Endothelial cell of umbilical vein (primary cell): ENCODE measurements around the gene CENPP. TPM values are rescaled to one million over a fixed set of nuclear protein-coding genes. Genes with fewer than 3 reads are reported as not detected.

Experiments
- BruUV-seq: library from RNA; stranded (reverse); fragments of 400-500 nt; replicated peaks from 2 replicates; lab custom pipeline; 2021; lab: Mats Ljungman, UMichigan
- CTCF ChIA-PET: fragments of 300-600, 350-600 bp; sonication (Branson Sonifier 250); formaldehyde crosslinking; loops from one replicate; lab custom pipeline; 2021; ENCODE audit warnings: antibody characterized with exemption, inconsistent platforms; lab: Charles Lee
- POLR2A ChIA-PET: fragments of 300-600, 350-600 bp; sonication (Branson Sonifier 250); formaldehyde crosslinking; loops from one replicate; lab custom pipeline; 2021; ENCODE audit warnings: antibody characterized with exemption, inconsistent platforms; lab: Charles Lee
- DNase-seq: peaks from one replicate; pipeline ENCODE4 v3.0.0-alpha.2; 2011; ENCODE audit warnings: low read depth, low spot score
- FAIRE-seq: peaks from 2 replicates; lab custom pipeline; 2011; peaks lifted over from hg19 to GRCh38; lab: Jason Lieb, UNC
- H2AFZ ChIP-seq: 2 replicates; pipeline ENCODE4 v1.6.0; 2012; ENCODE audit warnings: low read depth, low read length, control low read depth, inconsistent platforms
- H3K27ac ChIP-seq: 2 replicates; pipeline ENCODE4 v1.5.1; 2011; ENCODE audit warnings: low read depth, mild to moderate bottlenecking, control low read depth, low read length, moderate library complexity; ENCODE audit not compliant: insufficient read depth
- H3K27me3 ChIP-seq, 2 experiments: 2 replicates each; pipeline versions ENCODE4 v1.6.0 to v1.6.1; 2011; ENCODE audit warnings: low read length in 2 of 2, mixed read lengths in 1 of 2; ENCODE audit not compliant: control insufficient read depth in 2 of 2, insufficient read depth in 2 of 2
- H3K36me3 ChIP-seq, 2 experiments: 2 replicates in 1 of 2; 3 replicates in 1 of 2; pipeline ENCODE4 v1.5.1; 2011; ENCODE audit warnings: low read length in 2 of 2, mild to moderate bottlenecking in 1 of 2, moderate library complexity in 1 of 2; ENCODE audit not compliant: control insufficient read depth in 2 of 2, insufficient read depth in 2 of 2; ENCODE audit errors: extremely low read depth in 1 of 2
- H3K4me1 ChIP-seq: 3 replicates; pipeline ENCODE4 v1.5.1; 2011; ENCODE audit warnings: mild to moderate bottlenecking, low read length; ENCODE audit not compliant: control insufficient read depth, insufficient read depth; ENCODE audit errors: extremely low read depth
- H3K4me2 ChIP-seq: 2 replicates; pipeline ENCODE4 v1.6.1; 2011; ENCODE audit warnings: low read length, control low read depth, mixed read lengths; ENCODE audit not compliant: insufficient read depth
- H3K4me3 ChIP-seq, 3 experiments: fragments of 200-600 bp in 1 of 3; sonication (generic), shearing (Covaris generic) in 1 of 3; replicated peaks in 1 of 3; 2 replicates each; pipeline ENCODE4 v1.5.1; 2011 to 2016; ENCODE audit warnings: control low read depth in 3 of 3, low read length in 3 of 3, mild to moderate bottlenecking in 2 of 3, inconsistent platforms in 1 of 3, low read depth in 1 of 3, moderate library complexity in 1 of 3; ENCODE audit not compliant: insufficient read depth in 1 of 3
- H3K79me2 ChIP-seq: 2 replicates; pipeline ENCODE4 v1.6.0; 2012; ENCODE audit warnings: low read length, inconsistent platforms; ENCODE audit not compliant: control insufficient read depth, insufficient read depth
- H3K9ac ChIP-seq: replicated peaks from 2 replicates; pipeline ENCODE3; 2011; ENCODE audit warnings: low read length, control low read depth; ENCODE audit not compliant: insufficient read depth; ENCODE audit errors: extremely low read depth
- H3K9me1 ChIP-seq: replicated peaks from 3 replicates; pipeline ENCODE4 v1.6.0; 2011; ENCODE audit warnings: mild to moderate bottlenecking, low read length; ENCODE audit not compliant: control insufficient read depth, insufficient read depth; ENCODE audit errors: extremely low read depth
- H3K9me3 ChIP-seq: replicated peaks from 2 replicates; pipeline ENCODE4 v1.5.1; 2012; ENCODE audit warnings: low read length, inconsistent platforms; ENCODE audit not compliant: control insufficient read depth, insufficient read depth
- H4K20me1 ChIP-seq: replicated peaks from 2 replicates; pipeline ENCODE3; 2011; ENCODE audit warnings: mild to moderate bottlenecking, low read length; ENCODE audit not compliant: control insufficient read depth, insufficient read depth; ENCODE audit errors: extremely low read depth
- EZH2 ChIP-seq: IDR thresholded peaks from 2 replicates; pipeline ENCODE4 v1.6.1; 2012; ENCODE audit warnings: borderline replicate concordance, low read depth, mild to moderate bottlenecking, moderate library complexity, low read length, inconsistent platforms; ENCODE audit not compliant: severe bottlenecking
- FOS ChIP-seq: IDR thresholded peaks from 2 replicates; pipeline ENCODE4 v1.6.1; 2011; ENCODE audit warnings: mild to moderate bottlenecking, low read length, moderate library complexity, borderline replicate concordance; ENCODE audit not compliant: insufficient read depth
- GATA2 ChIP-seq: IDR thresholded peaks from 2 replicates; pipeline ENCODE4 v1.7.0; 2011; ENCODE audit warnings: low read depth, mild to moderate bottlenecking, moderate library complexity, mixed read lengths, low read length; ENCODE audit not compliant: insufficient read length, insufficient read depth
- MYC ChIP-seq: IDR thresholded peaks from one replicate; pipeline ENCODE4 v1.6.1; 2011; ENCODE audit warnings: mild to moderate bottlenecking, low read depth, low read length
- POLR2A ChIP-seq: IDR thresholded peaks from 2 replicates; pipeline ENCODE4 v1.6.1; 2012; ENCODE audit warnings: low read depth, mild to moderate bottlenecking, control low read depth, low read length
- dilution Hi-C: fragments of 300-500 bp; cut with MboI; formaldehyde crosslinking; loops from one replicate; pipeline ENCODE4 v1.15.0; 2019; ENCODE audit warnings: low sequenced_read_pairs; ENCODE audit not compliant: extremely low pct_ligation_motif_present
- intact Hi-C: fragments of 100-400 bp; cut with micrococcal nuclease; formaldehyde crosslinking; loops from one replicate; pipeline ENCODE4 v1.10.0; 2022
- polyA plus RNA-seq, 4 experiments: library from polyadenylated mRNA; depleted of rRNA in 3 of 4; stranded (reverse) in 3 of 4; unstranded in 1 of 4; fragments of >200 nt; gene quantifications; 2 replicates each; pipeline versions ENCODE4 v1.2.1 to v1.2.3, GENCODE V29; 2011 to 2012; ENCODE audit warnings: missing spikeins in 1 of 4
- total RNA-seq: library from RNA; stranded (reverse); gene quantifications from 2 replicates; pipeline ENCODE4 v1.2.3, GENCODE V29; 2021
- TF ChIP-seq, protein P1 (sequence below): IDR thresholded peaks from 2 replicates; pipeline ENCODE4 v1.6.1; 2011; ENCODE audit not compliant: insufficient read depth, insufficient read length

CENPP gene
- total and polyA plus RNA-seq, 2 donors (not counting 3 experiments of a cell fraction or from before 2014, with no cell fraction given), result 1.2 to 12.0 TPM

DNA sequence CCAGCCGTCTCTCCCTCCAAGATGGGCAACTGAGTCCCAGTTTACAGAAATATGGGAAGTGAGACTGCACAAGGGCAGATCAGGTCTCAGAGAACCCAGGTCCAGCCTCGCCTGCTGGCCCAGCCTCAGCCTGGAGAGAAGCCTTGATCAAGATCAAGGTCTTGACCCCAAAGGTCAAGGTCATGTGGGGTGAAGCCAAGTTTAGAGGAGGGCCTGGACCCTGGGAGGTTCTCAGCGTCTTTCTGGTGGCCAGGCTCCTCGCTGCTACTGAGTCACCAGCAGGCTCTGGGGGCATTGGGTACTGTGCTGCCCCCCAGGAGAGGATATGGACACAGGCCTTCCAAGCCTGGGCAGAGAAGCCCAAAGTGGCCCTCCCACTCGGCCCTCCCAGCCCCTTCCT is 335.4 kb downstream of the CENPP start:
- peaks cover 81% of the 10 kb centered on the region for H3K79me2 ChIP-seq
- no peaks in the 10 kb centered on the region for H3K27me3 ChIP-seq
- H3K4me3 ChIP-seq, result no peak overlapping the region
- ChIA-PET CTCF (no interaction called here), POLR2A (no interaction called here)
- no peak overlapping the region for H3K27ac ChIP-seq
- H3K4me2 ChIP-seq, result no peak overlapping the region
- H3K4me1 ChIP-seq, result peaks cover 3% of the 10 kb centered on the region
- no peaks in the 10 kb centered on the region for H4K20me1 ChIP-seq
- FAIRE-seq, result no peak
- no peak overlapping the region for H2AFZ ChIP-seq
- no TSS peak for BruUV-seq
- H3K9ac ChIP-seq, result no peak overlapping the region
- peaks cover 0 to 4% of the 10 kb centered on the region in 2 experiments for H3K36me3 ChIP-seq
- H3K9me3 ChIP-seq, result no peaks in the 10 kb centered on the region
- no peaks in the 10 kb centered on the region for H3K9me1 ChIP-seq
- intact Hi-C loops, result no loop called here
- dilution Hi-C loops, result no loop called here
- TF ChIP-seq POLR2A (no peak), EZH2 (no peak), FOS (no peak)
- TF ChIP-seq, protein P1, sequence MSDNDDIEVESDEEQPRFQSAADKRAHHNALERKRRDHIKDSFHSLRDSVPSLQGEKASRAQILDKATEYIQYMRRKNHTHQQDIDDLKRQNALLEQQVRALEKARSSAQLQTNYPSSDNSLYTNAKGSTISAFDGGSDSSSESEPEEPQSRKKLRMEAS, result no peak
- DNase-seq, result no peak

DNA sequence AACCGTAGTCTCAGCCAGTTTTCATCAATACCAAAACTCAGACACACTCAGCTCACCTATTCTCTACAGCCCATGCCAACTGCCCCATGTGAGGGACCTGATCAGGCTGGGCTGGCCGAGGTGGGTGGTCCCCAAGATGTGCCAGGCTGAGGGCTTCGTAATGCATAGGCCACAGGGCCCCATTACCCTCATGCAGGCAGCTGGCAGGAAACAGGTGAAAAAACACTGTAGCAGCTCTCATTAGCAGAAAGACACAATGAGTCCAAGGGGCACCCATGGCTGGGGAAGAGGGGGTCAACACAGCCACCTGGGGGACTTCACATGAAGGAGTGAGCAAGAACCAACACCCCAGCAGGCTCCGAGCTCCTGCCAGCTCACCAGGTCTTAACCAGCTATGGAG is 336.0 kb downstream of the CENPP start:
- Histone ChIP-seq H3K9me3 (no peaks in the 10 kb centered on the region), H3K4me3 (no peak overlapping the region), H3K79me2 (peaks cover 85% of the 10 kb centered on the region), H3K9ac (no peak overlapping the region), H3K36me3 (peaks cover 0 to 6% of the 10 kb centered on the region in 2 experiments), H3K4me1 (peaks cover 3% of the 10 kb centered on the region), H3K4me2 (no peak overlapping the region), H3K27me3 (no peaks in the 10 kb centered on the region), H2AFZ (no peak overlapping the region), H3K9me1 (no peaks in the 10 kb centered on the region), H4K20me1 (no peaks in the 10 kb centered on the region), H3K27ac (no peak overlapping the region)
- BruUV-seq, result no TSS peak
- dilution Hi-C loops, result no loop called here
- FAIRE-seq (no peak), DNase-seq (peak; percentile 56)
- no peak for TF ChIP-seq EZH2
- no peak for TF ChIP-seq MYC
- no peak for TF ChIP-seq POLR2A
- TF ChIP-seq GATA2, result no peak
- CTCF ChIA-PET, result no interaction called here
- POLR2A ChIA-PET, result interaction anchor here (0.7 kb wide), 1 partner anchor 1605 kb away, joined by 3 read pairs; no protein-coding TSS in a partner anchor
- intact Hi-C loops, result no loop called here
